ENCODE data around the gene DDX1. TPM values are rescaled to one million over a fixed set of nuclear protein-coding genes. Genes with fewer than 3 reads are reported as not detected.
"Not testable (repeated sequence)": the region's sequence is repeated elsewhere in the genome, so short reads cannot be mapped to it uniquely, and the experiment has no call there.

Gene DDX1
- total RNA-seq, 1 experiment from 2014 or later = 193 TPM

DNA sequence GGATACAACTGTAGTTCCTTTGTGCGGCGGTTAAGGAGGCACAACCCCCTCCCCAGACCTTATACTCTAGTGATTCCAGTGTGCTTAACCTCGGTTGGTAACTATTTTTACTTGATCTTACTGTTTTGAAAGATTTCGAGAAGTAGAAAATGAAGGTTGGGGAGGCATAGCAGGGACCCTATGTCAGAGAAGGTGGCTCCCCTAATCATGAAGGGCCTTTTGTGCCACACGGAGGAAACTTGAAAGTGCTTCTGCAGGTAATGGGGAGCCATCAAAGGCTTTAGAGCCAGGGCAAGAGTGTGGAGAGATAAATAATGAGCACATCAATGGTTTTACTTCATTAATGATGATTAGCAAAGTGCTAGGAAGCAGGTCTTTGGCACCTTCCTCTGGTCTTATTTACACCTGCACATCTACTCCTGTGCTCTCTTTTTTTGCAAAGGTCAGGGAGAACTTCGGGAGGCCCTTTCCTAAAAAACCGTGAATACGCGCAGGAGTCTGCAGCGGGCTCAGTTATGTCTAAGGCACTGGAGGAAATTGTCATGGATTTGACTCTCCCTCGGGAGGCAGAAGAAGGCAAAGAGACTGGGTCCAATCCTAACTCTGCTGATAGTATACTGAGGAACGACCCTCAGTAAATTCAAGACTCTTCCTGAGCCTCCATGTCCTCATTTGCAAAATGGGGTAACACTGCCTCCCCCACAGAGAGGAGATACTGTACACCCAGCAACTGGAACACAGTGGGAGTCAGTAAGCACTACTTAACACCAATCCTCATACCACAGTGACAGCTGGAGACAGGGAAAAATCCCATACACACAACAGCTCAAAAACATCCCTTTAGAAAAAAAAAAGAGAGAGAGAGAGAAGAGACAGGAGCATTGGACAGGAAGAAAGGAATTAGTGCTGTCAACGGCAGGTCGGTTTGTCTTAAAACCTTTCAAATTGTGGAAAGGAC is 81.6 kb downstream of the DDX1 start:
- no peak for DNase-seq (ENCODE audit: low read depth, low spot score)
- in situ Hi-C loops (cut with HindIII; ENCODE audit: low pct_unique_long_range_greater_than_20kb, low sequenced_read_pairs) = no loop called here

GRCh38 chr2:15673919-15674636 is 82.4 kb downstream of the DDX1 start:
- in situ Hi-C loops (cut with HindIII; ENCODE audit: low pct_unique_long_range_greater_than_20kb, low sequenced_read_pairs) = no loop called here

DNA sequence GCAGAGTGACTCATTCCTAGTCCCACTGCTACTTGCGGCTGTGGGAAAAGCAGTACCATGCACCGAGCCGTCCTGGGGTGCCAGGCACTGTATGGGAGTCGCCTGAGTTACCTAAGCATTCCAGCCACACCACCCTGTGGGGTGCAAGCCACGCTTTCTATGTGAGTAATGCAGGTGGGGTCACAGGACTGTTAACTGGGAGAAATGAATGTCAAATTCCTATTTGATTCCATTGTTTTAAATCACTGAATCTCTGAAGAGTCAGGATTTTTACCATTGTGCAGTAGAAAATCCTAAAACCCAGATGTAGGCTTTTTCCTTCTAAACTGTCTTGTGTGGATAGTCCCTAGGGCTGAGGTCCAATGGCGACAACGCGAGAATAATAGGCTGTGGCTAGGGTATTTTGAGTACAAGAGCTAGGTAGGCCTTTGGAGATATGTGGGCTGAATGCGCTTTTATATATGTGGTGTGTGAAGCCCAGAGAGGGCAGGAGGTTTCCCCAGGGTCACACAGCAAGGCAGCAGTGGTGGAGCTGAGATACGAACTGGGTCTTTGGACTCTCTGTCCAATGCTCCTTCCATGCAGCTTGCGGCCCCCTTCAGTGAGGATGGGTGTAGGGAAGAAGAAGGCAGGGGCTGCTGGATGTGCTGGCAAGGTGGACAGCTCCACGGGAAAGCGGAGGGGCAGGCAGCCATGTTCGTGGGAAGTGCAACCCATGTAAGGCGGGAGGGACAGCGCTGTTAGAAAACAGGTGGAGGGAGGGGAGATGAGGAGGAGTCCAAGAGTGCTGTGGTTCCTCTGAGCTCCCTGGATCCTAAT is 83.2 kb downstream of the DDX1 start:
- DNase-seq (ENCODE audit: low read depth, low spot score) = no peak
- in situ Hi-C loops (cut with HindIII; ENCODE audit: low pct_unique_long_range_greater_than_20kb, low sequenced_read_pairs) = no loop called here

More at GRCh38 chr2:15673919-15674636, 82.4 kb downstream of the DDX1 start:
- no peak for DNase-seq (ENCODE audit: low read depth, low spot score)

GRCh38 chr2:15675456-15676195 is 84.0 kb downstream of the DDX1 start:
- DNase-seq (ENCODE audit: low read depth, low spot score) = no peak
- in situ Hi-C loops (cut with HindIII; ENCODE audit: low pct_unique_long_range_greater_than_20kb, low sequenced_read_pairs) = no loop called here

DNA sequence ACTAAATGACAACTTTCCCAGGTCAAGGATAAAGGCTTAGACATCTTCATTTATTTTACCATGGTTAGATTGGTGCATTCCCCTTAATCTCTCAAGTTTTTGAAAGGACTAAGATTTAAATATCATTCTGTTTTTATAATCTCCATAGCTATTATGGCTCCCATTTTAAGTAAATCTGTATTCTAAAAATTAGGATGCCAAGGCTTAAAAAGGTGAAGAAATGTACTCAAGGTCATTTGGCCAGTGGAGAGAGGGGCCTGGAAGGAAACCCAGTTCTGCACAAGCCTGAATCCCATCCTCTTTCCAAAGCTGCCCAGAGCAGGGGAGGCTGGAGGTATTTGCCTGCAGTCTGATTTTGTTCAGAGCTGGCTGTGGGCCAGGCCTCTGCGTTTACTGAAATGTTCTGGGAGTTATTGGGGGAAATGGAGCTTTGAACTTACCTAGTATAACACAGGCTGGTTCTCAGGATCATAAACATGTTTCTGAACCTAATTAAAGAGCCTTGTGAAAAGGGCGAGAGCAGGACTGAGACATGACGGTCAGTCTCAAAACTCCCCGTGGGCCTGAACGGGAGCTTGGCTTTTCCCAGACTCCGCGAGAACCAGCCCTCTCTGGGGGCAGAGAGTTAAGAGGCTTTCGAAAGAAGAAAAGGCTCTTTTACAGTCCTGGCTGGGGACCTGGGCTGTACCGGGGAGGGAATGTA is 85.6 kb downstream of the DDX1 start:
- in situ Hi-C loops (cut with HindIII; ENCODE audit: low pct_unique_long_range_greater_than_20kb, low sequenced_read_pairs) = no loop called here
- peak; percentile 20 for DNase-seq (ENCODE audit: low read depth, low spot score)

DNA sequence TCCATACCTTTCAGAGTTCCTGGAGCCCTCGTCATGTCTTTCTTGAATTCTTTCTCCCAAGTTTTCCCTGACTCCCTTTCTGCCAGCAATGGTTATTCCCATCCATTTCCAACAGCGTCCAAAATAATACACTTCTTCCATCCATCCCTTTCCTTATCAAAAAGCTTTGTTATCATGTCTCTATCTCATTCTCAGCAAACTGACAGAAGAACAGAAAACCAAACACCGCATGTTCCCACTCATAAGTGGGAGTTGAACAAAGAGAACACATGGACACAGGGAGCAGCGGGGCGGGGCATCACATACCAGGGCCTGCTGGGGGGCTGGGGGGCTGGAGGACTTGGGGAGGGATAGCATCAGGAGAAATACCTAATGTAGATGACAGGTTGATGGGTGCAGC is 86.7 kb downstream of the DDX1 start:
- no peak for DNase-seq (ENCODE audit: low read depth, low spot score)
- in situ Hi-C loops (cut with HindIII; ENCODE audit: low pct_unique_long_range_greater_than_20kb, low sequenced_read_pairs) = no loop called here

DNA sequence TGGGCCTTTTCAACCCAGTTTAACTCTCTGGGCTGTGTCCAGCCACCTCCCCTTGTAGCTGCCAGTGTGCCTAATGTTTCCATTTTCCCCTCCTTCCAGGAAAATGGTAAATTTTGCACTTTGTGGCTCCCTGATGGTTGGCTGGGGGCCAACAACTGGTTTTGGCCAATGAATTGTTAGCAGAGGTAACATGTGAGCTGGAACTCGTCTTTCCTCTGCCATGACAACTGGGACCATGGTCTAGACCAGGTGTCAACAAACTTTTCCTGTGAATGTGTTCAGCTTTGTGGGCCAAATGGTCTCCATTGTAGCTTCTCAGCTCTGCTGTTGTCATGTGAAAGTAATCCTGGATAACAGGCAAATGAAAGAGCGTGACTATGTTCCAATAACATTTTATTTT is 87.2 kb downstream of the DDX1 start:
- in situ Hi-C loops (cut with HindIII; ENCODE audit: low pct_unique_long_range_greater_than_20kb, low sequenced_read_pairs) = no loop called here
- no peak for DNase-seq (ENCODE audit: low read depth, low spot score)

DNA sequence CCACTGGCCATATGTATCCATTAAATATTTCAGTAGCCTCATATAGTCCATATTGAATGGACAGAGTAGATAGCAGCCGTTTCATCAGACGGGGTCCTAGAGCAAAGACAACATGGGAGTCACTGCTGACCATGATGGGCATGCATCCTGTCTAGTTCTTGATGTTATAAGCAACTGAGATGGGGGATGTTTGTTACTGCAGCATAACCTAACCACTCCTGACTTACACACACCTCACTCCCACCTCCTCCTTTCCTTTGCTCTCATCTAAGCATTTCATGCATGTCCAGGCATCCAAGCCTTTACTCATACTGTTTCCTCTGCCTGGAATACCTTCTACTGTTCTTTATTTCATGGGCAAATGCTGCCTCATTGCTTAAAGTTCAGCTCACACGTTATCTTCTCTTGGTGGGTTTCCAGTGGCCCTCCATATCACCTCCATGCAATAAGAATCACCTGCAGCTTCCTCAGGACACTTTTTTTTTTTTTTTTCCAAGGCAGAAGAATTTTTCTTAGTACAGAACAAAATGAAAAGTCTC is 87.8 kb downstream of the DDX1 start:
- in situ Hi-C loops (cut with HindIII; ENCODE audit: low pct_unique_long_range_greater_than_20kb, low sequenced_read_pairs) = no loop called here
- DNase-seq (ENCODE audit: low read depth, low spot score) = no peak

DNA sequence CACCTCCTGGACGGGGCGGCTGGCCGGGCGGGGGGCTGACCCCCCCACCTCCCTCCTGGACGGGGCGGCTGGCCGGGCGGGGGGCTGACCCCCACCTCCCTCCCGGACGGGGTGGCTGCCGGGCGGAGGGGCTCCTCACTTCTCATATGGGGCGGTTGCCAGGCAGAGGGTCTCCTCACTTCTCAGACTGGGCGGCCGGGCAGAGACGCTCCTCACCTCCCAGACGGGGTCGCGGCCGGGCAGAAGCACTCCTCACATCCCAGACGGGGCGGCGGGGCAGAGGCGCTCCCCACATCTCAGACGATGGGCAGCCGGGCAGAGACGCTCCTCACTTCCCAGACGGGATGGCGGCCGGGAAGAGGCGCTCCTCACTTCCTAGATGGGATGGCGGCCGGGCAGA is 88.5 kb downstream of the DDX1 start:
- in situ Hi-C loops (cut with HindIII; ENCODE audit: low pct_unique_long_range_greater_than_20kb, low sequenced_read_pairs); DNase-seq (ENCODE audit: low read depth, low spot score): not testable (repeated sequence)

Other genes with a start within 250 kb of the DDX1 start
- 59.4 and 59.6 TPM in 2 replicates for gene NBAS, start 30.5 kb upstream of the DDX1 start, total RNA-seq (2014; rRNA removed; shearing (Covaris generic))

All from SK-MEL-5 (cell line).